Mesothelial cell of epicardium (in vitro differentiated cells): Measurements from ENCODE around the gene ADSS1. TPM values are rescaled to one million over a fixed set of nuclear protein-coding genes. Genes with fewer than 3 reads are reported as not detected.

Experiments
- DNase-seq, 2 experiments: peaks; one replicate each; pipeline ENCODE4 v3.0.0; 2021; ENCODE audit warnings: low spot score in 2 of 2; ENCODE audit not compliant: unreplicated experiment in 2 of 2
- H3K27ac Mint-ChIP-seq: 2 replicates; pipeline ENCODE4 v1.8.0; 2021; ENCODE audit warnings: mixed read lengths
- H3K27me3 Mint-ChIP-seq: 2 replicates; pipeline ENCODE4 v1.8.0; 2021; ENCODE audit warnings: low read depth, mixed read lengths
- H3K36me3 Mint-ChIP-seq: 2 replicates; pipeline ENCODE4 v1.8.0; 2021; ENCODE audit warnings: mixed read lengths
- H3K4me1 Mint-ChIP-seq: 2 replicates; pipeline ENCODE4 v1.8.0; 2021; ENCODE audit warnings: mixed read lengths
- H3K4me3 Mint-ChIP-seq: 2 replicates; pipeline ENCODE4 v1.8.0; 2021; ENCODE audit warnings: mild to moderate bottlenecking, moderate library complexity, mixed read lengths
- H3K9me3 Mint-ChIP-seq: 2 replicates; pipeline ENCODE4 v1.8.0; 2021; ENCODE audit warnings: mixed read lengths
- CTCF ChIP-seq: fragments of 200-600 bp; sonication (generic); IDR thresholded peaks from one replicate; pipeline ENCODE4 v1.5.0; 2021; ENCODE audit warnings: antibody characterized with exemption; ENCODE audit not compliant: unreplicated experiment
- total RNA-seq: library from RNA; stranded (reverse); gene quantifications from 3 replicates; pipeline ENCODE4 v1.2.1, GENCODE V29; 2021

ADSS1 gene
- total RNA-seq, 1 donor from 2014 or later = 17.1 TPM

- TF ChIP-seq CTCF = no peak
- no peaks in the 10 kb centered on the region for H3K9me3 Mint-ChIP-seq
- no peaks in the 10 kb centered on the region for H3K4me1 Mint-ChIP-seq
- DNase-seq = no peak
- no peak overlapping the region for H3K27ac Mint-ChIP-seq
- no peak overlapping the region for H3K4me3 Mint-ChIP-seq
- no peaks in the 10 kb centered on the region for H3K36me3 Mint-ChIP-seq
- H3K27me3 Mint-ChIP-seq = no peaks in the 10 kb centered on the region
These were observed 59.6 kb downstream of the ADSS1 start for GRCh38 chr14:104783484-104784217.

GRCh38 chr14:104784218-104784568 lies 60.2 kb downstream of the ADSS1 start:
- Mint-ChIP-seq H3K27ac (no peak overlapping the region), H3K4me3 (no peak overlapping the region), H3K9me3 (no peaks in the 10 kb centered on the region), H3K4me1 (no peaks in the 10 kb centered on the region), H3K27me3 (no peaks in the 10 kb centered on the region), H3K36me3 (no peaks in the 10 kb centered on the region)
- no peak for DNase-seq
- no peak for TF ChIP-seq CTCF

DNA sequence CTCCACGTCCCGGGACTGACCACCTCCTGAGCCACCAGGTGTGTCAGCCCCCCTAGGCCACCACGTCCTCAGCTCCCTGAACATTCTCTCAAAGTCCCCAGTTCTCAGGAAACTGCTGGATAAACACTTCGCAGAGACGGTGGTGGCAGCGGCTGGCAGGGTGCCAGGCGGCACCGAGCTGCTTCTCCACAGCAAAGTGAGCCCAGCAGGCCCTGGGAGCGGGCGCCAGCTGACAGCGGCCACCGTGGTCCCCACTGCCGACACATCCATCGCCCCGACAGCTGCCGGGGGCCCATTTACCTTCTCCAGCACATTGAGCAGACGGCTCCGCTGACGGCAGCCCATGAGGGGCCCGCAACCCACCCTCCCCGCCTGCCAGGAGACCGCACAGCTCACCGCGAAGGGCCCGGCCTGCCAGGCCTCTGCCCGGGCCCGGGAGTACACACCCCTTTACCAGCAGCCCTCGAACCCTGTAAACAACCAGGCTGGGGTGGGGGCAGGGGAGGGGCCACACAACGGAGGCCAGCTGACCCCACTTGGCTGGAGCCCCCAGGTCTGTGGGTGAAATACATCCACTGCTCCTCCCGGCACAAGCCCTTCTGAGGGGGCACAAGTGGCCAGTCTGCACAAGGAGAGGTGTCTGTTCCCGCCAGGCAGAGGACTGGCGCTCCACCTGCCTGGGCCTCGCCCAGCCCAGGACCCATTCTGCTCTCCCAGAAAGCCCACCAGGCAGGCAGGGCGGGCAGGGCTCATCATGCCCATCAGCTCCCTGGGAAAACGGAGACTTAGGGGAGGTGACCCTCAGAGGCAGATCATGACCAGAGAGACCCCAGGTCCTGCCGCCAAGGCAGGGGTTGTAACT lies 61.0 kb downstream of the ADSS1 start:
- Mint-ChIP-seq H3K27me3 (no peaks in the 10 kb centered on the region), H3K36me3 (no peaks in the 10 kb centered on the region), H3K4me3 (no peak overlapping the region), H3K9me3 (no peaks in the 10 kb centered on the region), H3K27ac (no peak overlapping the region), H3K4me1 (no peaks in the 10 kb centered on the region)
- no peak for DNase-seq
- TF ChIP-seq CTCF = no peak

- no peak overlapping the region for H3K27ac Mint-ChIP-seq
- no peaks in the 10 kb centered on the region for H3K9me3 Mint-ChIP-seq
- H3K4me1 Mint-ChIP-seq = no peaks in the 10 kb centered on the region
- H3K4me3 Mint-ChIP-seq = no peak overlapping the region
- H3K36me3 Mint-ChIP-seq = no peaks in the 10 kb centered on the region
- DNase-seq = no peak
- TF ChIP-seq CTCF = no peak
- no peaks in the 10 kb centered on the region for H3K27me3 Mint-ChIP-seq
These were observed 61.7 kb downstream of the ADSS1 start for GRCh38 chr14:104785708-104786080.

DNA sequence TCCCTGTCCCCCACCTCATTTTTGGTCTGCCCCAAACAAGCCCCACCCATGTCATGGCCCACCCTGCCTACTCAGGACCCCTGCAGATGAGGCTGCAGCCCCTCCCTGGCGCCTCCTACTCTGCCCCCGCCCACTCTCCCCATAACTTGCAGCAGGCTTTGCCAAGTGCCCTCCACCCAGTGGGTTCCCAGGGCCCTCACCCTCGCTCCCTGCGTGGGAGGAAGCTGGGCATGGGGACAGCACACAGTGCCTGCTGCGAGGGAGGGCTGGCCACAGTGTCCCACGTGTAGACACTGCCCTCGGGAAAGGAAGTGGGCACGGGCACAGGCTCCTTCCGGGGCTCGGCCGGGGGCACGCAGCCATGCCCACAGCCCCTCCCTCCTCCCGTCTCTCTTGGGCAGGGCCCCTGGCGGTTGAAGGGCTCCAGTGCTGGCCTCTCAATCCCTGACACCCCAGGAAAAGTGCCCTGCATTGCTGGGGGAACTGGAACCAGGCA lies 62.1 kb downstream of the ADSS1 start:
- H3K4me1 Mint-ChIP-seq = no peaks in the 10 kb centered on the region
- H3K9me3 Mint-ChIP-seq = no peaks in the 10 kb centered on the region
- no peak overlapping the region for H3K4me3 Mint-ChIP-seq
- TF ChIP-seq CTCF = no peak
- H3K27me3 Mint-ChIP-seq = no peaks in the 10 kb centered on the region
- no peak for DNase-seq
- H3K36me3 Mint-ChIP-seq = no peaks in the 10 kb centered on the region
- H3K27ac Mint-ChIP-seq = no peak overlapping the region
